ENCODE results near the gene EIF2AK3.

GRCh38 chr2:88560619-88561307 lies 66.5 kb downstream of the EIF2AK3 start:
- TF ChIP-seq TAF1 (IDR thresholded peaks at IDR 0.05; ENCODE audit: low read depth, low read length): no peak
- TF ChIP-seq POLR2A (IDR thresholded peaks at IDR 0.05; ENCODE audit: low read depth, low read length): no peak
- TF ChIP-seq POLR2AphosphoS5 (IDR thresholded peaks at IDR 0.05; ENCODE audit: low read depth, low read length): no peak
